22Rv1 (cell line): Measurements from ENCODE around the gene ATOH8.

Experiments
- CTCF ChIP-seq: fragments of 450-650 bp; IDR thresholded peaks from 2 replicates; pipeline ENCODE4 v1.5.1; 2017; ENCODE audit warnings: mild to moderate bottlenecking
- ZFX ChIP-seq: fragments of 450-650 bp; IDR thresholded peaks from 2 replicates; pipeline ENCODE4 v1.6.1; 2017; ENCODE audit warnings: antibody characterized with exemption, borderline replicate concordance

GRCh38 chr2:85731606-85732005, 22.2 kb upstream of the ATOH8 start:
- no peak for TF ChIP-seq CTCF
- TF ChIP-seq ZFX: no peak
